ENCODE data around the gene GRM7. TPM values are rescaled to one million over a fixed set of nuclear protein-coding genes. Genes with fewer than 3 reads are reported as not detected.

Gene GRM7
- total RNA-seq, 1 donor from 2014 or later = not detected

GRCh38 chr3:7739754-7740153, 878.8 kb downstream of the GRM7 start:
- ATAC-seq = no peak

- ATAC-seq = no peak
Measured at GRCh38 chr3:7740458-7740857, 879.5 kb downstream of the GRM7 start.

- no peak for ATAC-seq
Measured at GRCh38 chr3:7744850-7745249, 883.9 kb downstream of the GRM7 start.

- peak; percentile 43 for ATAC-seq
Measured at GRCh38 chr3:7745711-7746110, 884.8 kb downstream of the GRM7 start.

GRCh38 chr3:7749931-7750695, 889.2 kb downstream of the GRM7 start:
- no peak for ATAC-seq

- ATAC-seq = no peak
Measured at GRCh38 chr3:7752005-7752404, 891.1 kb downstream of the GRM7 start.

- no peak for ATAC-seq
Measured at GRCh38 chr3:7754653-7755441, 893.9 kb downstream of the GRM7 start.

GRCh38 chr3:7759630-7760029, 898.7 kb downstream of the GRM7 start:
- no peak for ATAC-seq

GRCh38 chr3:7760718-7761117, 899.8 kb downstream of the GRM7 start:
- no peak for ATAC-seq

- no peak for ATAC-seq
Measured at GRCh38 chr3:7764115-7764514, 903.2 kb downstream of the GRM7 start.

- ATAC-seq = no peak
Measured at GRCh38 chr3:7766530-7766929, 905.6 kb downstream of the GRM7 start.

GRCh38 chr3:7779331-7779730, 918.4 kb downstream of the GRM7 start:
- ATAC-seq = no peak

- no peak for ATAC-seq
Measured at GRCh38 chr3:7781395-7781794, 920.5 kb downstream of the GRM7 start.

- ATAC-seq = no peak
Measured at GRCh38 chr3:7787871-7788828, 927.2 kb downstream of the GRM7 start.

GRCh38 chr3:7788881-7789280, 928.0 kb downstream of the GRM7 start:
- no peak for ATAC-seq

- ATAC-seq = no peak
Measured at GRCh38 chr3:7789324-7789723, 928.4 kb downstream of the GRM7 start.

GRCh38 chr3:7790141-7790540, 929.2 kb downstream of the GRM7 start:
- no peak for ATAC-seq
